Upper lobe of right lung (tissue), 1 donor: ENCODE results near the gene KIAA1755. TPM values are rescaled to one million over a fixed set of nuclear protein-coding genes. Genes with fewer than 3 reads are reported as not detected.

Source experiments
- ATAC-seq: fragments of 200-7000 bp; cut with Tn5 transposase; one replicate; pipeline ENCODE4 v1.9.1; 2020; ENCODE audit warnings: mild to moderate bottlenecking, moderate library complexity
- DNase-seq: peaks from one replicate; pipeline ENCODE4 v3.0.0-alpha.2; 2020
- H3K27ac ChIP-seq: fragments of 200-600 bp; one replicate; pipeline ENCODE4 v1.8.0; 2022
- H3K27me3 ChIP-seq: fragments of 200-600 bp; one replicate; pipeline ENCODE4 v1.8.0; 2022; ENCODE audit warnings: mild to moderate bottlenecking
- H3K36me3 ChIP-seq: fragments of 200-600 bp; one replicate; pipeline ENCODE4 v1.8.0; 2022
- H3K4me1 ChIP-seq: fragments of 200-600 bp; one replicate; pipeline ENCODE4 v1.8.0; 2022
- H3K4me3 ChIP-seq: fragments of 200-600 bp; one replicate; pipeline ENCODE4 v1.8.0; 2022; ENCODE audit warnings: mild to moderate bottlenecking
- H3K9me3 ChIP-seq: fragments of 200-600 bp; one replicate; pipeline ENCODE4 v1.8.0; 2022
- CTCF ChIP-seq: fragments of 200-600 bp; IDR thresholded peaks from one replicate; pipeline ENCODE4 v1.8.0; 2022; ENCODE audit warnings: antibody characterized with exemption
- intact Hi-C: fragments of 100-400 bp; cut with DNase I; formaldehyde crosslinking; loops from one replicate; pipeline ENCODE4 v1.11.0; 2022
- total RNA-seq: library from RNA; stranded (reverse); fragmentation: NEBNext Ultra II Directional; extraction: Animal tissue kit (Norgen Biotek cat#: 25700); gene quantifications from one replicate; pipeline ENCODE4 v1.2.1, GENCODE V29; 2021
- donor health status: DM: no; HTN: yes; CAD: no; lungs with severe emphysema.

KIAA1755 gene
- total RNA-seq, 1 donor from 2014 or later, result 2.3 TPM

- intact Hi-C loops, result no loop called here
- ATAC-seq (no peak), DNase-seq (no peak)
- Histone ChIP-seq H3K4me3 (no peak overlapping the region), H3K9me3 (no peaks in the 10 kb centered on the region), H3K36me3 (no peaks in the 10 kb centered on the region), H3K27me3 (no peaks in the 10 kb centered on the region), H3K27ac (peak overlapping the region; percentile 66), H3K4me1 (peaks cover 25% of the 10 kb centered on the region)
- no peak for TF ChIP-seq CTCF
These were observed 62.9 kb downstream of the KIAA1755 start for GRCh38 chr20:38197619-38198018.

- no peak for TF ChIP-seq CTCF
- DNase-seq (no peak), ATAC-seq (no peak)
- Histone ChIP-seq H3K4me1 (peaks cover 25% of the 10 kb centered on the region), H3K9me3 (no peaks in the 10 kb centered on the region), H3K36me3 (no peaks in the 10 kb centered on the region), H3K27ac (peak overlapping the region; percentile 66), H3K27me3 (no peaks in the 10 kb centered on the region), H3K4me3 (no peak overlapping the region)
- intact Hi-C loops, result no loop called here
These were observed 63.3 kb downstream of the KIAA1755 start for GRCh38 chr20:38197217-38197616.

GRCh38 chr20:38196592-38196991 is 63.9 kb downstream of the KIAA1755 start:
- H3K27ac ChIP-seq, result peak overlapping the region; percentile 66
- ATAC-seq (peak; percentile 79), DNase-seq (peak; percentile 75)

GRCh38 chr20:38196076-38196475 is 64.5 kb downstream of the KIAA1755 start:
- Histone ChIP-seq H3K4me3 (no peak overlapping the region), H3K27me3 (no peaks in the 10 kb centered on the region), H3K4me1 (peaks cover 25% of the 10 kb centered on the region), H3K27ac (peak overlapping the region; percentile 66), H3K36me3 (no peaks in the 10 kb centered on the region), H3K9me3 (no peaks in the 10 kb centered on the region)
- DNase-seq, result no peak
- intact Hi-C loops, result no loop called here
- no peak for TF ChIP-seq CTCF
- ATAC-seq, result no peak

More at GRCh38 chr20:38196592-38196991, 63.9 kb downstream of the KIAA1755 start:
- H3K4me1 ChIP-seq, result peaks cover 25% of the 10 kb centered on the region
- no peaks in the 10 kb centered on the region for H3K27me3 ChIP-seq
- H3K4me3 ChIP-seq, result no peak overlapping the region
- H3K9me3 ChIP-seq, result no peaks in the 10 kb centered on the region
- intact Hi-C loops, result no loop called here
- no peaks in the 10 kb centered on the region for H3K36me3 ChIP-seq
- no peak for TF ChIP-seq CTCF

- ATAC-seq (no peak), DNase-seq (no peak)
- TF ChIP-seq CTCF, result no peak
- Histone ChIP-seq H3K4me3 (no peak overlapping the region), H3K36me3 (no peaks in the 10 kb centered on the region), H3K9me3 (no peaks in the 10 kb centered on the region), H3K27ac (no peak overlapping the region), H3K4me1 (peaks cover 25% of the 10 kb centered on the region), H3K27me3 (no peaks in the 10 kb centered on the region)
- intact Hi-C loops, result no loop called here
These were observed 65.0 kb downstream of the KIAA1755 start for GRCh38 chr20:38195521-38195920.

GRCh38 chr20:38194971-38195504 is 65.5 kb downstream of the KIAA1755 start:
- H3K36me3 ChIP-seq, result no peaks in the 10 kb centered on the region
- DNase-seq, result no peak
- no peak for ATAC-seq
- H3K4me3 ChIP-seq, result no peak overlapping the region
- H3K4me1 ChIP-seq, result peaks cover 25% of the 10 kb centered on the region
- intact Hi-C loops, result no loop called here
- H3K27ac ChIP-seq, result no peak overlapping the region
- no peaks in the 10 kb centered on the region for H3K9me3 ChIP-seq
- TF ChIP-seq CTCF, result no peak
- no peaks in the 10 kb centered on the region for H3K27me3 ChIP-seq
